GM12878 (cell line): ENCODE results near the gene CD151. TPM values are rescaled to one million over a fixed set of nuclear protein-coding genes. Genes with fewer than 3 reads are reported as not detected.
A peak's percentile ranks its signal among the peaks of the same experiment; 100 is the strongest.

Experiments
- ATAC-seq: fragments of 200-7000 bp; cut with Tn5 transposase; 3 replicates; pipeline ENCODE4 v1.9.1; 2020; ENCODE audit warnings: mild to moderate bottlenecking, moderate library complexity
- BruUV-seq: library from RNA; stranded (reverse); fragments of 400-500 nt; replicated peaks from 2 replicates; lab custom pipeline; 2021; lab: Mats Ljungman, UMichigan
- CTCF ChIA-PET: fragments of 300-600 bp; sonication (Branson Sonifier 250); formaldehyde crosslinking; extraction: SDS; loops from one replicate; lab custom pipeline; 2021; ENCODE audit warnings: inconsistent platforms; lab: Yijun Ruan, JAX
- POLR2A ChIA-PET: fragments of 350-600 bp; formaldehyde crosslinking; extraction: SDS; loops from one replicate; lab custom pipeline; 2021; ENCODE audit warnings: inconsistent platforms; lab: Charles Lee
- RAD21 ChIA-PET: fragments of 300-600 bp; sonication (Branson Sonifier 250); formaldehyde crosslinking; loops from one replicate; lab custom pipeline; 2023; ENCODE audit warnings: antibody characterized with exemption; ENCODE audit not compliant: unreplicated experiment; lab: Charles Lee
- SMC1A ChIA-PET: fragments of 300-600 bp; sonication (Branson Sonifier 250); formaldehyde crosslinking; loops from one replicate; lab custom pipeline; 2023; ENCODE audit not compliant: unreplicated experiment, uncharacterized antibody; lab: Charles Lee
- DNase-seq: peaks from one replicate; pipeline ENCODE4 v3.0.0-alpha.2; 2011; ENCODE audit warnings: low read depth, low spot score
- FAIRE-seq: peaks from 3 replicates; lab custom pipeline; 2011; peaks lifted over from hg19 to GRCh38; lab: Jason Lieb, UNC
- H2AFZ ChIP-seq: 2 replicates; pipeline ENCODE4 v1.6.0; 2011; ENCODE audit warnings: low read depth, low read length, control low read depth; ENCODE audit not compliant: control insufficient read depth
- H3K27ac ChIP-seq: 2 replicates; pipeline ENCODE4 v1.5.1; 2011; ENCODE audit warnings: control low read depth; ENCODE audit not compliant: control insufficient read depth, insufficient read depth
- H3K27me3 ChIP-seq, 2 experiments: replicated peaks in 1 of 2; 2 replicates each; pipeline versions ENCODE4 v1.6.0 to v1.6.1; 2011; ENCODE audit warnings: low read length in 1 of 2; ENCODE audit not compliant: control insufficient read depth in 2 of 2, insufficient read depth in 2 of 2
- H3K36me3 ChIP-seq, 2 experiments: 2 replicates each; pipeline ENCODE4 v1.5.1; 2011; ENCODE audit warnings: low read length in 1 of 2; ENCODE audit not compliant: control insufficient read depth in 2 of 2, insufficient read depth in 2 of 2
- H3K4me1 ChIP-seq: 2 replicates; pipeline ENCODE4 v1.6.1; 2011; ENCODE audit warnings: mild to moderate bottlenecking, low read length, moderate library complexity, mixed read lengths; ENCODE audit not compliant: control insufficient read depth, insufficient read depth
- H3K4me2 ChIP-seq: 2 replicates; pipeline ENCODE4 v1.6.0; 2011; ENCODE audit warnings: control low read depth; ENCODE audit not compliant: control insufficient read depth, insufficient read depth
- H3K4me3 ChIP-seq: fragments of 200-600 bp; sonication (generic); 2 replicates; pipeline ENCODE4 v1.5.1; 2016
- H3K79me2 ChIP-seq: 2 replicates; pipeline ENCODE4 v1.6.0; 2011; ENCODE audit warnings: low read length; ENCODE audit not compliant: control insufficient read depth, insufficient read depth
- H3K9ac ChIP-seq: 2 replicates; pipeline ENCODE4 v1.8.0; 2011; ENCODE audit warnings: low read length, control low read depth, mixed read lengths; ENCODE audit not compliant: control insufficient read depth, insufficient read depth
- H3K9me3 ChIP-seq: replicated peaks from 3 replicates; pipeline ENCODE4 v1.5.1; 2011; ENCODE audit warnings: mild to moderate bottlenecking, low read length; ENCODE audit not compliant: control insufficient read depth, insufficient read depth
- H4K20me1 ChIP-seq: 2 replicates; pipeline ENCODE4 v1.6.0; 2011; ENCODE audit not compliant: control insufficient read depth, insufficient read depth
- CTCF ChIP-seq, 3 experiments: IDR thresholded peaks in 2 of 3; conservative IDR thresholded peaks in 1 of 3; 2 replicates each; pipeline ENCODE4 v1.5.1; 2011; ENCODE audit warnings: low read depth in 3 of 3, low read length in 3 of 3, mild to moderate bottlenecking in 3 of 3, control low read depth in 2 of 3, moderate library complexity in 2 of 3, inconsistent platforms in 1 of 3, mixed read lengths in 1 of 3; ENCODE audit not compliant: control insufficient read depth in 2 of 3, insufficient read depth in 1 of 3; ENCODE audit errors: extremely low read depth in 1 of 3
- ETV6 ChIP-seq, 2 experiments: fragments of 450-650 bp in 1 of 2; IDR thresholded peaks in 1 of 2; conservative IDR thresholded peaks in 1 of 2; 2 replicates each; pipeline ENCODE4 v1.6.1; 2014; ENCODE audit warnings: antibody characterized with exemption in 1 of 2, borderline replicate concordance in 1 of 2, low read depth in 1 of 2, mild to moderate bottlenecking in 1 of 2, moderate library complexity in 1 of 2
- HDAC6 ChIP-seq: fragments of 200-600 bp; sonication (generic); IDR thresholded peaks from one replicate; pipeline ENCODE4 v1.8.0; 2017; ENCODE audit warnings: antibody characterized with exemption; ENCODE audit not compliant: unreplicated experiment
- POLR2A ChIP-seq: IDR thresholded peaks from 2 replicates; pipeline ENCODE4 v1.6.1; 2011; ENCODE audit warnings: low read depth, mild to moderate bottlenecking, low read length
- POLR2AphosphoS5 ChIP-seq: IDR thresholded peaks from 2 replicates; pipeline ENCODE4 v1.6.1; 2011; ENCODE audit warnings: mild to moderate bottlenecking, low read length, inconsistent platforms
- SMC3 ChIP-seq: IDR thresholded peaks from 2 replicates; pipeline ENCODE4 v1.6.1; 2011; ENCODE audit warnings: low read length, improper control_type of control experiment, borderline replicate concordance
- SREBF2 ChIP-seq: IDR thresholded peaks from 2 replicates; pipeline ENCODE4 v1.6.1; 2012; ENCODE audit warnings: mild to moderate bottlenecking, low read length
- ZNF24 ChIP-seq: fragments of 450-650 bp; IDR thresholded peaks from 2 replicates; pipeline ENCODE4 v1.6.1; 2017; ENCODE audit warnings: antibody characterized with exemption, mild to moderate bottlenecking
- WGBS: methylation state at CpG from one replicate; pipeline ENCODE4 v1.1.6; 2016; ENCODE audit warnings: low lambda C conversion rate; ENCODE audit not compliant: insufficient replicate concordance, insufficient coverage; ENCODE audit errors: missing lambda C conversion rate; 5-methylcytosine and 5-hydroxymethylcytosine counted together
- in situ Hi-C: fragments of 300-500 bp; cut with MboI; formaldehyde crosslinking; loops from 9 replicates; pipeline ENCODE4 v1.14.3; 2018; ENCODE audit warnings: mixed read lengths
- intact Hi-C: fragments of 100-400 bp; cut with micrococcal nuclease; formaldehyde crosslinking; loops from one replicate; pipeline ENCODE4 v1.14.2; 2022; ENCODE audit not compliant: unreplicated experiment
- polyA plus RNA-seq, 11 experiments: library from polyadenylated mRNA; depleted of rRNA in 4 of 11; unstranded in 6 of 11; stranded (reverse) in 5 of 11; fragments of >200 nt; fragmentation: Nextera tagmentation in 4 of 11; fragmentation: Illumina TruSeq in 1 of 11; extraction: Ambion mirVana in 4 of 11; extraction: Trizol in 1 of 11; gene quantifications; 1 replicate in 1 of 11; 2 replicates in 10 of 11; pipeline versions ENCODE4 v1.2.1 to v1.2.3, GENCODE V29; 2011 to 2016; ENCODE audit warnings: inconsistent platforms in 2 of 11, missing spikeins in 2 of 11, low read depth in 1 of 11
- total RNA-seq, 4 experiments: library from RNA; depleted of rRNA in 3 of 4; stranded (reverse); fragments of >200 nt in 3 of 4; fragmentation: Illumina TruSeq in 1 of 4; extraction: Trizol in 1 of 4; gene quantifications; 2 replicates each; pipeline versions ENCODE4 v1.2.1 to v1.2.3, GENCODE V29; 2013 to 2021

Gene CD151
- total and polyA plus RNA-seq, 10 of the 15 experiments (the other 5 are each of a cell fraction or from before 2014, with no cell fraction given), result 0.52 to 41.7 (median 14.7) TPM

- 87% methylated on average over 5 of the region's 5 CpGs for WGBS
- Histone ChIP-seq H2AFZ (no peak overlapping the region), H3K79me2 (peaks cover 20% of the 10 kb centered on the region), H3K27me3 (no peaks in the 10 kb centered on the region), H3K4me3 (no peak overlapping the region), H3K36me3 (peaks cover 0 to 25% of the 10 kb centered on the region in 2 experiments; a peak in 2 of 4 replicates), H3K9me3 (no peaks in the 10 kb centered on the region), H3K4me1 (peaks cover 10% of the 10 kb centered on the region), H3K4me2 (no peak overlapping the region), H4K20me1 (no peaks in the 10 kb centered on the region; the same call in 1 of the 2 replicates), H3K27ac (no peak overlapping the region), H3K9ac (no peak overlapping the region)
- ATAC-seq (no peak), FAIRE-seq (no peak), DNase-seq (no peak)
- in situ Hi-C loops (no loop called here), intact Hi-C loops (no loop called here)
- RAD21 ChIA-PET, result no interaction called here
- POLR2A ChIA-PET, result interaction anchor here (1.4 kb wide), 1 partner anchor 20 kb away, joined by 3 read pairs; the partner anchor contains the start of gene PNPLA2
- BruUV-seq, result no TSS peak
- CTCF ChIA-PET, result no interaction called here
- peak; percentile 35; the same call in 1 of the 2 replicates for TF ChIP-seq POLR2AphosphoS5
- TF ChIP-seq ZNF24, result no peak
- no peak for TF ChIP-seq HDAC6
- SMC1A ChIA-PET, result no interaction called here
Measured at GRCh38 chr11:839280-839623, 6.5 kb downstream of the CD151 start.

- no peaks in the 10 kb centered on the region for H3K27me3 ChIP-seq
- no peak for DNase-seq
- H3K27ac ChIP-seq, result no peak overlapping the region
- peaks cover 20% of the 10 kb centered on the region for H3K79me2 ChIP-seq
- no peaks in the 10 kb centered on the region for H3K9me3 ChIP-seq
- RAD21 ChIA-PET, result interaction anchor here (0.8 to 0.9 kb wide), 2 partner anchors 17 to 21 kb away, joined by 3 read pairs; no protein-coding TSS in a partner anchor
- SMC1A ChIA-PET, result no interaction called here
- H3K9ac ChIP-seq, result no peak overlapping the region; the same call in 1 of the 2 replicates
- TF ChIP-seq ETV6 (conservative IDR thresholded peaks at IDR 0.05 in 1 of 2, IDR thresholded peaks at IDR 0.05 in 1 of 2; ENCODE audit: borderline replicate concordance in 1 of 2, low read depth in 1 of 2) (no peak), POLR2A (peak; percentile 47; the same call in 1 of the 2 replicates), SREBF2 (no peak), CTCF (IDR thresholded peaks at IDR 0.05 in 2 of 3, conservative IDR thresholded peaks at IDR 0.05 in 1 of 3; ENCODE audit: control insufficient read depth in 2 of 3, extremely low read depth in 1 of 3, insufficient read depth in 1 of 3, low read depth in 3 of 3, low read length in 3 of 3) (peak in 2 of 3 experiments; percentile 28 to 33; a peak in 1 of 6 replicates), SMC3 (no peak)
- peak overlapping the region; percentile 95; the same call in 1 of the 2 replicates for H3K4me2 ChIP-seq
- no peak overlapping the region for H3K4me3 ChIP-seq
- CTCF ChIA-PET, result no interaction called here
- H3K4me1 ChIP-seq, result peaks cover 15% of the 10 kb centered on the region
- no peak for ATAC-seq
- in situ Hi-C loops, result loop anchor here (10.0 kb wide), 2 partner anchors 215 to 1015 kb away; partner anchors contain the start of gene LSP1
- FAIRE-seq, result no peak
- intact Hi-C loops, result loop anchor here (5.0 kb wide), 1 partner anchor 72 kb away; the partner anchor contains the start of gene CHID1
- WGBS, result 91% methylated on average over 25 of the region's 25 CpGs
- POLR2A ChIA-PET, result interaction anchor here (1.2 to 4.0 kb wide), 4 partner anchors 10 to 34 kb away, joined by 3 to 21 read pairs (median 4); partner anchors contain the start of genes CRACR2B and PNPLA2
- no peaks in the 10 kb centered on the region; the same call in 1 of the 2 replicates for H4K20me1 ChIP-seq
- no peak overlapping the region for H2AFZ ChIP-seq
- H3K36me3 ChIP-seq, result peaks cover 0 to 25% of the 10 kb centered on the region in 2 experiments; a peak in 2 of 4 replicates
- no TSS peak for BruUV-seq
Measured at GRCh38 chr11:839875-840617, 7.3 kb downstream of the CD151 start.
